Left lobe of liver (tissue), 2 donors: Measurements from ENCODE around the gene ARSJ. TPM values are rescaled to one million over a fixed set of nuclear protein-coding genes. Genes with fewer than 3 reads are reported as not detected.

ENCODE experiments used
- ATAC-seq: fragments of 200-7000 bp; cut with Tn5 transposase; one replicate; pipeline ENCODE4 v1.9.1; 2020; ENCODE audit warnings: mild to moderate bottlenecking, moderate library complexity
- DNase-seq: peaks from one replicate; pipeline ENCODE4 v3.0.0-alpha.2; 2020; ENCODE audit warnings: low spot score
- total RNA-seq: library from RNA; stranded (reverse); gene quantifications from one replicate; pipeline ENCODE4 v1.2.1, GENCODE V29; 2021
- donor health status: DM: no; HTN: no; CAD: no; lungs with moderate emphysema.
- donor health status: DM: no; HTN: yes; CAD: no.

Gene ARSJ
- total RNA-seq, 1 donor from 2014 or later: 2.2 TPM

DNA sequence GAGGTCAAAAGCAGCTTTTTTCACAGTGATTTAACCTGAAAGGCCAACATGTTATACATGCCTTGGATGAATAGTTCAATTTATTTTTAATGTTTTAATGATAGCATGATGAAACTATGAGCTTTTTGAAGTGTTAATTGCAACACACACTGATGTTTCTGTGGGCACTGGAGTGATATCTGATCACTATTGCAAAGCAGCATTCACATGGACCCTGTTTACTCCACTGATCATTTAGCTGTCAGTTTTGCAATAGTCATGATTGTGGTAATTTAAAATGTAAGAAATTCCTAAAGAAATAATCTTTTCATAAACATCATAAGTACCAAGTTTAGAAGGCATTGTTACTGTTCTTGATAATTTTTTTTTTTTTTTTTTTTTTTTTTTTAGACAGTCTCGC is 74.1 kb downstream of the ARSJ start:
- ATAC-seq: no peak
- DNase-seq: no peak

DNA sequence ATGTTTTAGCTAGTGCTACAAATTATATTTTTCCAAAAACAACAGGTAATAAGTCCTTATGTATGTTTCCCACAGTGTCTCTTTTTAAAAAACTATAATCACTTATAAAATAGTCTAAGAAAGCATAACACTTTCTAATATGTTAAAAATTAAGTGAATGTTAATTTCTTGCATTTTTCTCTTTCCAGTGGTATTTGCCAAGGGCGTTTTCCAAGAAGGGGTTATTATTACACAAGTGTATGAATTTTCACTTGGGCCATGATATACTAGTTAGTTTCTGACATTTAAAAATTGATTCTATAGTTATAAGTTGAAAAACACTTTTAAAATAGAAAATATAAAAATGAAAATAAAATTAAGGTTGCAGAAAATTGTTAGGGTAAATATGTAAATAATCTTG is 74.6 kb downstream of the ARSJ start:
- no peak for DNase-seq

DNA sequence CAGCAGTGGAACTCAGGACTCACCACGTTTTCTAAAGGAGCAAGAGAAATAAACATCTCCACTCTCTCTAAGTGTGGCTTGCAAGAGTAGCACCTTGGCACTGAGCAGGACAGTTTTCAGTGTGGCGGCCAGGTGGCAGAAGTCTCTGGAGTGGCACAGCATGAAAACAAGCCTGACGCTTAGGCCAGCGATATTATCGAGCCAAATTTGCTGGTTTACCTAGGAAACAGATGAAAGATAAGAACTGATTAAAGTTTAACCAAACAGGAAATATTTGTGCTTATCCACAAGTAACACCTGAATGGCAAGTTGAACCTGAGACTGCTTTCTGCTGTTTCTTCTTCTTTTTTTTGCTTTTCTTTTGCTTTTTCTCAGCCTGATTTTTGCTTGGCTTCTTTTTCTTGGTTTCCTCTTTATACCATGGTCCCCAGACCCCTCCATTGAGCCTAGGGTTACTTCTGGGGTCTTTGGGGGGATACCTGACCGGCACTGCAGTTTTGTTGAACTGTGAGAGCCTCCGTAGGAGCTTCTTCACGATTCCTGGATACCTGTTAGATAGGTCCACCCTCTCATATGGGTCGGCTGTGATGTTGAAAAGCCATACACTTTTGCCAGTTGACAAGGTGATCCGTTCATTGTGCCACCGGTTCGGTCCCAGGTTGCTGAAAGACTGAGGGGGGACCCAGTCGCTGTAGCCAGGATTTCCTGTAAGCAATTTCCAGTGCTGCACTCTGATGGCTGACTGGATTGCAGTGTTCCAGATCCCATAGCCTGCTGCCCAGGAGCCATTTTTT is 77.3 kb downstream of the ARSJ start:
- DNase-seq: peak; percentile 85
- peak; percentile 100 for ATAC-seq

More for the DNA sequence above, 74.6 kb downstream of the ARSJ start:
- no peak for ATAC-seq

DNA sequence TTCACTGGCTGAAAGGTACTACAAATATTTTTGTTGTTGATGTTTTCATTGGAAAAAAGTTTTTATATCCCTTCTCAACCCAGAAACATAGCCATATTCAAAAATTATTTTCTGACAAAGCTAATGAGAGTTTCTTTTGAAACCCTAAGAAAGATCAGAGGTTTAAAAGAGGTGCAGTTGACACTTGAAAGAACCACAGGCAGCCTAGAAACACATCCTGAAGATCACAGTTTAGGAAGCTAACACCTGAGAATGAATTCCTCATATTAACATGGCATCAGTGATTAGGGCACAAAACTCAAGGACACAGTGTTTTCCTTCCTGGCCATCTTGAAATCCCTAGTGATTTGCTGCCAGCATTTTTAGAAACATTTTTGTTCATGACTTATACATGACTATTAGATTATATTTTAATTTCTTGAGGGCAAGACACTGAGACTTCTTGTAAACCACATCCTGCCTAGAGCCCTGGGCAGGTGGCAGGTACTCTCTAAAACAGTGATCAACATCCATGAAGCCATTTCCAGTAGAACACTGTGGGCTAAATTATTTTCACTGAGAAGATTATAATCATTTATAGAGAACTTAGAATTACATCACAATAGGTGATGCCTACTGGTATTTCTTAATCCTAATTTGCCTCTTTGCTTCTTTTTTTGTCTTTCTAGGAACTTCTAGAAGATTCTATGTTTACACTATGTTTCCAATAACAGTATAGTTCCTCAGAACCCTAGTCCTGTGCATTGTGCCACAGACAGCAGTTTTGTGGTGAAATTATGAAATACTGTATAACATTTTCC is 80.0 kb downstream of the ARSJ start:
- DNase-seq (no peak), ATAC-seq (no peak)

DNA sequence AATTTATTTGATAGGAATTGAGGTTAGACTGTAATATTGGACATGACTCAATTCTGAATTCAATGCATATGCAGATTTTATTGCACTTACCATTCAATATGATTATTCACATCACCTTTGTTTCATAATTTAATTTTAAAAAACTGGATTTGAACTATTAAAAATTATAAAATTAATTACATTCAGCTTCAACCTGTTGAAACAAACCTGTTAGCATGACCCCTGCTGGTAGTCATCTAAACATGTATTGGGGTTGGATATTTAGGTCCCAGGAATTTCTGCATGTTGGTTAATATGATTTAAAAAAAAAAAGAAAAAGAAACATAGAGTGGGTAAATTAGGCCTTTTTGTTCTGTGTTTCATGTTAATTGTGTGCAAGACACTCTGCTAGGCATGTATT is 85.9 kb downstream of the ARSJ start:
- no peak for ATAC-seq
- DNase-seq: no peak

DNA sequence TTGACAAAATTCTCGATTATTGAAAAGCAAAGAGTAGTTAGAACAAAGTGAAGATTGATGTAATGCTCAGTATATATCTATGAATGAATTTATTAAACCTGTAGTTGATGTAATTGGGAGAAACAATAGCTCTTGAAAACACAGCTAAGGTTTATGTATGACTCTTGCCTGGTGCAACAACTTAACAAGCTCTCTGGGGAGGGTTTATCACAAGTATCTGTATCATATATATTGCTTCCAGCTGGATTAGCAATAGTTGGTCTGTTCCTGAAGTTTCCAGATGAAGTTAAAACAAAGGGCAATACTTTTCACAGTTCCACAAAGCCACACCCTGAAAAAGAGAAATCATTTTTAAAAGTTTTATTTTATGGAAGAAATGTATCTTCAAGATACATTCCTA is 91.4 kb downstream of the ARSJ start:
- DNase-seq (no peak), ATAC-seq (no peak)

DNA sequence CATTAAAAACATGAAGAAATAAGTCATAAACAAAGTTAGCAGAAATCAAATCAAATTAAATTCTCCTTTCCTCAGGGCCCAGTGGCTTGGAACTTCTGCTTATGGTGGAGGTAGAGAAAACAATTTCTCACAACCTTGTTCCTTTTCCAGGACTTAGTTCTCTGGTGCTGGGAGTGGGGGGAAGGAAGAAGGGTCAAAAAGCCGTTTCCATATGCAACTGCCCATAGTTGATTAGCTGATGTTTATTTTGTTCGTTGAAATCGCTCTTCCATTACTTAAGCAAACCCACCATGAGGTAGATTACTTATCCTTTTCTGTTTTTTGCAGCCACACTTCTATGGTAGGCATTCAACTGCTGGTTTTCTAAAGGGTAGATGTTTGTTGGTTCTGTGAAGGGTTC is 94.2 kb downstream of the ARSJ start:
- DNase-seq (no peak), ATAC-seq (no peak)

DNA sequence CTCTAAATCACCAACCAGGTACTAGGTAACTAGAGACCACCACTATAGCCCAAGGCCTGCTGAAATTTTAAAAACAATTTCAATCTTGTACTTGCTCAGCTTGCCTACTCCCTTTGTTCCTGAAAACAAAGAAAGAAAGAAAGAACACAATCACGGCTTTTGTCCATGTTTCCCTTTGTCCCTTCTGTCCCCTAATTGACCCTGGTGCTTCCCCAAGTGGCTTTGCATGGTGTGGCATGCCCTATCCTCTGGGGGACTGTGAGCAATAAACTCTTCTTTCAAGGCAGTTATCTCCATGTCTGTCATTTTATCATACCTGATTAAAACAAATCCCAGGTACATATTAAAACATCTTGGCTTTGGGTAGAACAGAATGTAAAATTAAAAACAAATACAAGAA is 94.8 kb downstream of the ARSJ start:
- ATAC-seq (no peak), DNase-seq (no peak)

DNA sequence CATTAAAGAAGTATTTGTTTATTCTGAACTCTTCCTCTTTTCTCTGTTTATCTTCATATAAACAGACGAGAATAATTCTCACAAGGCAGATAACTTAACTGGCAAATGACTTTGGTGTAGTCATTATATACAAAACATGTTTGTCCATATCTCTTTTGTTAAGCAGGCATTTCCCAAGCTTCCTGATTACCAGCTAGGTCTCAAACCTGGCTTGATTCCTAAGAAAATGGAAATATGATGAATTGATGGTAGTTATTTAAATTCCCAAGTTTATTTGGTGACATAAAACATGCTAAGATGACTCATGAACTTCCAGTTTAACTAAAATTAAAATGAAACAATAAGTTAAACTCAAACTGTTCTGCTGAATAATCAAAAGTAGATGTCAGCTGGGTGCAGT is 96.8 kb downstream of the ARSJ start:
- no peak for ATAC-seq
- no peak for DNase-seq

DNA sequence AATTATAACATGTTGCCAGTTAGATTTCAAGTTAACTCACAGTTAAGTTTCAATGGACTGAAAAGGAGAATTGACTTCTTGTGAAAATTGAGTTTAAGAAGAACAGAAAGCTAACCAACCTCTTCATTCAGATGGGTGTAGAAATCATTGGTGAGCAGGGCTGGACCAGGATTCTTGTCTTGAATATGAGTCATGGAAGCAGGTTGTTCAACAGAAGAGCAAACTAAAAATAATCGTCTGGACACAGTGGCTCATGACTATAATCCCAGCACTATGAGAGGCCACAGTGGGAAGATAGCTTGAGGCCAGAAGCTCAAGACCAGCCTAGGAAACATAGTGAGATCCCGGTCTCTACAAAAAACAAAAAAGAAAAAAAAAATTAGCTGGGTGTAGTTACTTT is 98.2 kb downstream of the ARSJ start:
- DNase-seq (no peak), ATAC-seq (no peak)

DNA sequence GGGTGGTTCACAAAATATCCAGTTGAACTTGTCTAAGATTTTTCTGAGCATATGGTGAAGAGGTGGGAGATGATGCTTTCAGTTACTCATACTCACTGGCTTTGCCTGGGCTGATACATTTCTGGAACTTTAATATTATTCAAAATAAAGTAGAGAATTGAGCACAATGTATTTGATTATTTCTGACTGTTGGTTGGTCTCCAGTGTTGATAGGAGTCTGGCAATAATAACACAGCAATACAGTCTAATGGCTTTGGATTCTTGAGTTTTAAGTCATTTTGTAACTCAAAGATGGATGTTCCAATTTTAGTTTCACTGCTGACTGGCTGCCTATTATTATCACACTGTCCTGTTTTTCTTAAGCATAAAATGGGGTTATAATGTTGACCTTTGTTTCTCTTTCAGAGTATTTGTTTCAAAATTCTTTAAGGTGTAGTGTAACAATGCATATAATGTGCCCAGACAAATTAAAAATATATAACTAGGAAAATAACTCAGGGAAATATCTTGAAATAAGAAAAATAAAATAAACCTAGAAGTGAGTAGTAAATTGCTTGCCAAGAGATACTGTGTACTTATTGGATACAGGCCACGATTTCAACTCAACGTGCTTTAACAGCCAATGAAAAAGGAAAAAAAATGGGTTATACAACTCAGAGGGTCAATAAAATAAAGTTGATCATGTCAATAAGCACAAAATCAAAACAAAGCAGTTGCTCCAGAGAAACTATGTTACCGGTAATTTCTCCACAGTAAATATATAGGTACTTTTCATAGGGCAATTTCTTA is 99.0 kb downstream of the ARSJ start:
- DNase-seq (no peak), ATAC-seq (peak; percentile 43)

DNA sequence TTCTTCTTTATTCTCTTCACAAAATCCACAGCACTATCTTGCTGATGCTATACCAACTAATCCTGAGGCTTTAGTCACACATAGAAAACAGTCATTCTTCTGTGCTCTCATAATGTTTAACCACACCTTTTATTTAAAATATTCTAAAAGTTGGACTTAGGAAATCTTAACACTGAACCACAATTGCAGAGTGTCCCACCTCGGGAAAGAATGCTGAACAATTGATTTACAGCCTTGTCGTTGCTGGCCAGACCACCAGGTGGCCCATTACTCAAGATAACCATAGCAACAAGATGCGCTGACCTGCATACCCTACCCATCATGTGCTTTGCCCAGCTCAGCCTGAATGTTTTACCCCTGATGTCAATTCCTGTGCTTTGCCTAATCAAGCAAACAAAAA is 100.8 kb downstream of the ARSJ start:
- ATAC-seq (no peak), DNase-seq (no peak)

DNA sequence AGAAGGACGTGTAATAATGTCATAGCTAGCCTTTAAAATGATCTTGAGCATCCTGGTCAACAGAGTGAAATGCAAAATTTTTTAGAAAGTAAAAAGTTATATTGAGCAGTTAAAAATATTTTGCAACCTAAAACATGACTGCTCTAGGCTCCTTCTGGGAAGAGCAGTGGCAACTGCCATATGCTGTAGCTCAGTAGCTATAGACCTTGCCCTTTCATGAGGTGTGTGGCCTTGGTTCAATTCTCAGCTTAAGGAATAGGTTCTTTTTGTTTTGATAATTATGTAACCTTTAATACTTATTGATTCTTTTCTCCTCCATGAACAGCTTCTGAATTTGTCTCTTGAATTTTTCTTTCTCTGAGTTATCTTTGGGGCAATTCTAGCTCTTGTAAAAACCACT is 105.0 kb downstream of the ARSJ start:
- DNase-seq (no peak), ATAC-seq (no peak)

DNA sequence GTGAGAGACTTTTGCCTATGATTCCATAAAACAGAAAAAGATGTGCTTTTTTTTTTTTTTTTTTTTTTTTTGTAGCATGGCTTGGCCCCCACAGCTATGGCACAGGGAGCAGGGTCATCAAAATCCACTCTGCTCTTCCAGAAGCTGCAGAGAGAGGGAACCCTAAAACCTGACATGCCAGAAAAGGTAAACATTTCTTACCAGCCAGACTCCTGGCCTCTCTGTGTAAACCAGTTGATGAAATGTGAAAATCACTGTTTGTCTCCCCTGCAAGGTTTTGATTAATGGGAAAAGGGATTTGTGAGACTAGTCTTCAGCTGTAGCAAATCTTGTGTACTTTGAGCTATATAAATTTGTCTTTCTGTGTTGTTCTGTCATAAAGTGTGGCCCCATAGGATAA is 105.9 kb downstream of the ARSJ start:
- ATAC-seq (no peak), DNase-seq (no peak)

DNA sequence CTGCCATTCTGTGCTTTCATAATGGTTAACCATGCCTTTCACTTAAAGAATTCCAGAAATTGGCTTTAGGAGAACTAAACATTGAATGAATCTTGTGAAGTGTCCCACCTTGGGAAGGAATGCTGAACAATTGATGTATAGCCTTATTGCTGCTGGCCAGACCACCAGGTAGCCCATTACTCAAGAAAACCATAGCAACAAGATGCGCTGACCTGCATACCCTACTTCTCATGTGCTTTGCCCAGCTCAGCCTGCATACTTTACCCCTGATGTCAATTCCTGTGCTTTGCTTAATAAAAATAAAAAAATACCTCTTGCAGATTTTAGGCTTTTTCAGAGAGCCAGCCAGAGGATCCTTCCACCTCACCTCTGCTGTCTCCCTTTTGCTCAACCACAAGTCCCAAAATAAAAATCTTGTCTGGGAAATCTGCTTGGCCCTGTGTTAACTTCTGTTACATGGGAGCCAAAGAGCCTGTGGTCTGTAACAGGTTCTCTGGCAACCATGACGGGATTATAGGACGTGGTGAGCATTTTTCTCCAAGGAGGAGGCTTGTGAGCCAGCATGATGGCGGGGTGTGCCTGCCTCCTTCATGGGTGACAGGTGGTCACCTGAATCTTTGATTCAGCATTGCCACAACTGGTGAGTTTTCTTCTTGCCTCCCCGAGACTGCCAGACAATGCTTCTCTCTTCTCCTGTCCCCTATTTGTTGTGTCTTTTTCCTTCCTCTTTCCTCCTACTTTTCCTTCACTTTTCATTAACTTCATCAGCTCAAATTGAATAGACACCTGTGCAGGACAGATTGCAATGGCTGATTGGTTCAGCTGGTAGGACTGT is 106.8 kb downstream of the ARSJ start:
- DNase-seq (no peak), ATAC-seq (no peak)

DNA sequence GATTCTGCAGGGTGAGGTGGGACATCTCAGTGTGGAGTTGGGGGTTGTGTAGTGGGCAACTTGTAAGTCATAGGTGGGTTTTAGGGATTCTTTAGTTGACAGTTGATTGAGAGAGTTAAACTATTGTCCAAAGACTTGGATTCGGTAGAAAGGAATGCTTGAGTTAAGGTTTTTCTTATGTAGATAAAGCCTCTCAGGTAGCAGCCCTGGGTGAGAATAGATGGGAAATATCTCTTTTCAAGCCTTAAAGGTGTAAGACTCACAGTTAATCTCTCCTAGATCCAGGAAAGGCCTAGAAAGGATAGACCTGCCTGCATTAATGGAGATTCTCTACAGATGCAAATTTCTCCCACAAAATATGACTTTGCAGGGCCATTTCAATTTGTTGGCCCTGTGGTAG is 108.4 kb downstream of the ARSJ start:
- DNase-seq (no peak), ATAC-seq (no peak)

DNA sequence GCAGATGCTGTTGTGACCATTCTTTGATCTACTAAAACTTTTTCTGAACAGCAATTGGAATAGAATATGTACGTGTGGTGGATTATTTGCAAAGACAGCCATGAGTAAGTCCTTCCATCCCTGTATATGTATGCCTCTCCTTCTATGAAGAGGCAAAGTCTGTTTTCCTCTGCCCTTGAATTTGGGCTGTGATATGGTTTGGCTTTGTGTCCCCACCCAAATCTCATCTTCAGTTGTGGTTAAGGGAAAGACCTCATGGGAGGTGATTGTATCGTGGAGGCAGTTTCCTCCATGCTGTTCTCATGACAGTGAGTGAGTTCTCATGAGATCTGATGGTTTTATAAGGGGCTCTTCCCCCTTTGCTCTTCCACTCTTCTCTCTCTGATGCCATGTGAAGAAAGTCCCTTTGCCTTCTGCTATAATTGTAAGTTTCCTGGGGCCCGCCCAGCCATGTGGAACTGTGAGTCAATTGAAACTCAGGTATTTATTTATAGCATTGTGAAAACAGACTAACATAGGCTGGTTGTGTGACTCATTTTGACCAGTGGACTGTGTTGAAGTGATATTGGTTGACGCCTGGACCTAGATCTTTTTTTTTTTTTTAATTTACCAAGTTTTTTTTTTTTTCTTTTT is 109.6 kb downstream of the ARSJ start:
- ATAC-seq: no peak
- DNase-seq: no peak

DNA sequence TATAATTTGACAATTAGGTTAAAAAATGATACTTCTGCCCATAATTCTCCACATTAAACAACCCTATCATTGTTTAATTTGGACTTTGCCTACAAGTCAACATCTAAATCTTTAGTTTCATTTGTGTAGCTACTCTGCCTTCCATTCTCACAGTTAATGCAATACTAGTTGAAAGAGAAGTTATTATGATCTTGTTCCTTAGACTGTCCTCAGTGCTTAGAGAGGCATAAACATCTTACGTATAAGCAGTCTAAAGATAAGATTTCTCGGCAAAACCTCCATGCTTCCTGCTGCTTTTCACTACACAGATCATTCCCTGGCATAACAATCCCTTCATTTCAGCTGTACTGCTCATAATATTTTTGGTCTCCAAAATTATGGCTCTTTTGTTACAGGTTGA is 112.8 kb downstream of the ARSJ start:
- DNase-seq (no peak), ATAC-seq (no peak)

DNA sequence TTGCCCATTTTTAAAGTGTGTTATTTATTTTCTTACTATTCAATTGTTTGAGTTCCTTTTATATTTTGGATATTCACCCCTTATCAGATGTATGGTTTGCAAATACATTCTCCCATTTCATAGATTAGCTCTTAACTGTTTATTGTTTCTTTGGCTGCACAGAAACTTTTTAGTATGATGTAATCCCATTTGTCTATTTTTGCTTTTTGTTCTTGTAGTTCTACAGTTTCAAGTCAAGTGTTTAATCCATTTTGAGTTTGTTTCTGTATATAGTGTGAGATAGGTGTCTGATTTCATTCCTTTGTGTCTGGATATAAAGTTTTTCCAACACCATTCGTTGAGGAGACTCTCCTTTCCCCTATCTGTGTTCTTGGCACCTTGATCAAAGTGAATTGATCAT is 120.5 kb downstream of the ARSJ start:
- ATAC-seq (no peak), DNase-seq (no peak)

DNA sequence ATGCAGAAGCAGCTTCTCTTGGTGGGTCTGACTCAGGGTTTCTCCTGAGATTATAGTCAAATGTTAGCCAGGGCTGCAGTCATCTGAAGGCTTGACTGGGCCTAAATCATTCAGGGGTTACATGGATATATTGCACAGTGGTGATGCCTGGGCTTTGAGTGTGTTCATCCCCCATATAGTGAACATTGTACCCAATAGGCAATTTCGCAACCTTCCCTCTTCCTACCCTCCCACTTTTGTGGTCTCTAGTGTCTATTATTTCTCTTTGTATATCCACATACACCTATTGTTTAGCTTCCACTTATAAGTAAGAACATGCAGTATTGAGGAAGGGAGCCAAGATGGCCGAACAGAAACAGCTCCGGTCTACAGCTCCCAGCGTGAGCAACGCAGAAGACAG is 127.6 kb downstream of the ARSJ start:
- no peak for DNase-seq
- ATAC-seq: no peak
